OCI-LY1 (cell line): ENCODE results near the gene GPR107.

Source experiments
- EZH2 ChIP-seq: fragments of 200-600 bp; sonication (generic), shearing (Covaris generic); IDR thresholded peaks from 2 replicates; pipeline ENCODE4 v1.8.0; 2017; ENCODE audit warnings: borderline replicate concordance, mixed run types, mild to moderate bottlenecking, antibody characterized with exemption, low read length, moderate library complexity, mixed read lengths
- TF ChIP-seq, protein P1 (sequence below): fragments of 200-600 bp; sonication (generic), shearing (Covaris generic); IDR thresholded peaks from 2 replicates; pipeline ENCODE4 v1.5.1; 2017; ENCODE audit warnings: mild to moderate bottlenecking, antibody characterized with exemption, low read length, moderate library complexity, mixed read lengths

DNA sequence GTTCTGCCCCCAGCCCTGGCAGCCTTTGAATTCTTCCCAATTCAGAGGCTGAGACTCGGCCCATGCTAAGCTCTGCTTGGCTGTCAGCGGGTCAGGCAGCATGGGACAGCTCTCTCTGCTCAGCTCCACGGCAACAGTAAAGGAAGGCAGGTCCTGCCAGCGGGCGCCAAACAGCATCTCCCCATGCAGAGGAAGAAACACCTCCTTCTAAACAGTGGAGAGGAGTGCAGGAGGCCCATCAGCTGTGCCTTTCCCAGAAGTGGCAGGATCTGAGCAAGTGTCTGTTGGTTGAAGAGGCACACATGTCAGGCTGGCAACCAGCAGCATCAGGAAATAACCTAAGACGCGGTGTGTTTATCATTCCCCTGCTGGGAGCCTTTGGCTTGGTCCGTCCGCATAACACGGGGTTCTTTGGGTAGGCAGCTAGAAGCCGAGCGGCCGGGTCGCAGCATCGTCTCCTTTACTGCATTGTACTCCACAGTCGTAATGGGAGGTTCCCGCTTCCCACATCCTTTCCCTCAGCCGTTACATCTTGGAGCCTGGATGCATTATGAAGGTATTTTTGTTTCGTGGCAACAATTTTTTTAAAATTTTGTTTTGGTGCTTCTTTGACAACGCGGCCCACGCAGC is 75.8 kb downstream of the GPR107 start:
- TF ChIP-seq, protein P1, sequence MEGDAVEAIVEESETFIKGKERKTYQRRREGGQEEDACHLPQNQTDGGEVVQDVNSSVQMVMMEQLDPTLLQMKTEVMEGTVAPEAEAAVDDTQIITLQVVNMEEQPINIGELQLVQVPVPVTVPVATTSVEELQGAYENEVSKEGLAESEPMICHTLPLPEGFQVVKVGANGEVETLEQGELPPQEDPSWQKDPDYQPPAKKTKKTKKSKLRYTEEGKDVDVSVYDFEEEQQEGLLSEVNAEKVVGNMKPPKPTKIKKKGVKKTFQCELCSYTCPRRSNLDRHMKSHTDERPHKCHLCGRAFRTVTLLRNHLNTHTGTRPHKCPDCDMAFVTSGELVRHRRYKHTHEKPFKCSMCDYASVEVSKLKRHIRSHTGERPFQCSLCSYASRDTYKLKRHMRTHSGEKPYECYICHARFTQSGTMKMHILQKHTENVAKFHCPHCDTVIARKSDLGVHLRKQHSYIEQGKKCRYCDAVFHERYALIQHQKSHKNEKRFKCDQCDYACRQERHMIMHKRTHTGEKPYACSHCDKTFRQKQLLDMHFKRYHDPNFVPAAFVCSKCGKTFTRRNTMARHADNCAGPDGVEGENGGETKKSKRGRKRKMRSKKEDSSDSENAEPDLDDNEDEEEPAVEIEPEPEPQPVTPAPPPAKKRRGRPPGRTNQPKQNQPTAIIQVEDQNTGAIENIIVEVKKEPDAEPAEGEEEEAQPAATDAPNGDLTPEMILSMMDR = no peak
- TF ChIP-seq EZH2 = no peak
